ENCODE data around the gene AKAP17A. TPM values are rescaled to one million over a fixed set of nuclear protein-coding genes. Genes with fewer than 3 reads are reported as not detected.

AKAP17A gene
- total and polyA plus RNA-seq, 2 of the 13 experiments (the other 11 are each of a cell fraction or from before 2014, with no cell fraction given): 20.5 to 26.5 TPM

GRCh38 chrX:1597345-1598020 lies 6.1 kb downstream of the AKAP17A start:
- FAIRE-seq: no peak
- H4K20me1 ChIP-seq (ENCODE audit: insufficient read depth, low read length): peaks cover 32% of the 10 kb centered on the region; the same call in 1 of the 2 replicates
- POLR2A ChIA-PET: no interaction called here
- H2AFZ ChIP-seq (ENCODE audit: low read length): no peak overlapping the region
- in situ Hi-C loops (cut with HindIII; ENCODE audit: extremely low pct_ligation_motif_present, low pct_unique_long_range_greater_than_20kb) (no loop called here), intact Hi-C loops (cut with micrococcal nuclease; ENCODE audit: unreplicated experiment) (no loop called here)
- no peak overlapping the region for H3K4me3 ChIP-seq (replicated peaks in 1 of 3; ENCODE audit: insufficient read depth in 1 of 3, low read depth in 2 of 3, low read length in 3 of 3)
- H3K27me3 ChIP-seq (ENCODE audit: control insufficient read depth in 1 of 2, insufficient read depth in 2 of 2, low read length in 2 of 2): no peaks in the 10 kb centered on the region; a peak in 1 of 5 replicates
- H3K9me3 ChIP-seq (ENCODE audit: low read length): no peaks in the 10 kb centered on the region
- H3K36me3 ChIP-seq (replicated peaks in 1 of 2; ENCODE audit: control insufficient read depth in 1 of 2, insufficient read depth in 2 of 2, low read length in 2 of 2): peaks cover 37 to 85% of the 10 kb centered on the region in 2 experiments
- WGBS (ENCODE audit: low lambda C conversion rate): 98% methylated on average over 18 of the region's 25 CpGs
- H3K4me1 ChIP-seq (ENCODE audit: insufficient read depth, low read length): 0 out of 2 replicates have a peak, but pooled peaks cover 9% of the 10 kb centered on the region
- TF ChIP-seq ARID3A (IDR thresholded peaks at IDR 0.05; ENCODE audit: low read depth, low read length) (no peak), TBX2 (CRISPR knock-in tag; IDR thresholded peaks at IDR 0.05; ENCODE audit: borderline replicate concordance) (no peak), ZBTB26 (CRISPR knock-in tag; IDR thresholded peaks at IDR 0.05; ENCODE audit: borderline replicate concordance) (no peak), ZNF557 (CRISPR knock-in tag; IDR thresholded peaks at IDR 0.05) (no peak), SMARCC2 (IDR thresholded peaks at IDR 0.05) (no peak), AGO2 (optimal IDR thresholded peaks at IDR 0.05; ENCODE audit: low read depth, low read length) (peak; percentile 47), TBL1XR1 (IDR thresholded peaks at IDR 0.05; ENCODE audit: borderline replicate concordance, low read length, partially characterized antibody) (no peak), AKNA (CRISPR knock-in tag; IDR thresholded peaks at IDR 0.05; ENCODE audit: borderline replicate concordance) (no peak)
- CTCF ChIA-PET (ENCODE audit: low intra/inter-chr PET ratio, low total read pairs): no interaction called here
- no peak for ATAC-seq
- H3K4me2 ChIP-seq (ENCODE audit: low read depth, low read length): no peak overlapping the region
- no peak overlapping the region for H3K9ac ChIP-seq (ENCODE audit: insufficient read depth, low read depth, low read length)
- no TSS peak for BruUV-seq (replicated peaks)
- peaks cover 34% of the 10 kb centered on the region for H3K79me2 ChIP-seq (ENCODE audit: insufficient read depth, low read length)
- DNase-seq (ENCODE audit: low spot score): no peak
- H3K27ac ChIP-seq (ENCODE audit: extremely low read length, insufficient read depth, low read length): no peak overlapping the region

All from HepG2 (cell line).